ENCODE measurements around the gene ANKFY1. TPM values are rescaled to one million over a fixed set of nuclear protein-coding genes. Genes with fewer than 3 reads are reported as not detected.

Gene ANKFY1
- polyA plus RNA-seq, 1 of the 3 experiments (the other 2 are of a cell fraction) = 29.6 TPM

GRCh38 chr17:4272972-4273368 lies 9.2 kb upstream of the ANKFY1 start:
- H3K9ac ChIP-seq = no peak overlapping the region
- peaks cover 27 to 41% of the 10 kb centered on the region in 2 experiments for H3K36me3 ChIP-seq (replicated peaks in 1 of 2; ENCODE audit: control insufficient read depth in 1 of 2, insufficient read depth in 2 of 2, low read length in 1 of 2)
- no peak overlapping the region for H3K4me2 ChIP-seq
- no peaks in the 10 kb centered on the region for H3K27me3 ChIP-seq (ENCODE audit: insufficient read depth)
- peaks cover 49% of the 10 kb centered on the region; the same call in 1 of the 2 replicates for H3K79me2 ChIP-seq (ENCODE audit: insufficient read depth)
- DNase-seq = no peak
- H3K9me2 ChIP-seq = no peaks in the 10 kb centered on the region
- H3K4me1 ChIP-seq (ENCODE audit: control insufficient read depth in 1 of 2, insufficient read depth in 2 of 2, low read depth in 1 of 2, low read length in 1 of 2) = no peaks in the 10 kb centered on the region
- no peak overlapping the region for H3K27ac ChIP-seq (ENCODE audit: low read depth in 2 of 2, low read length in 1 of 2)
- no peaks in the 10 kb centered on the region for H4K20me1 ChIP-seq (ENCODE audit: insufficient read depth)
- CTCF ChIA-PET = interaction anchor here (0.6 to 1.1 kb wide), 2 partner anchors 31 to 394 kb away, joined by 4 to 5 read pairs; no protein-coding TSS in a partner anchor
- POLR2A ChIA-PET = no interaction called here
- H2AFZ ChIP-seq (ENCODE audit: low read depth) = no peak overlapping the region
- H3K9me3 ChIP-seq = no peaks in the 10 kb centered on the region
- no peak overlapping the region for H3K4me3 ChIP-seq (ENCODE audit: low read depth in 2 of 2, low read length in 1 of 2)
- no peak for TF ChIP-seq REST (IDR thresholded peaks at IDR 0.05; ENCODE audit: low read depth, low read length)
- WGBS (ENCODE audit: low lambda C conversion rate) = over 99% methylated on average over 4 of the region's 4 CpGs
- no peaks in the 10 kb centered on the region for H3F3A ChIP-seq (replicated peaks; ENCODE audit: insufficient read depth)

DNA sequence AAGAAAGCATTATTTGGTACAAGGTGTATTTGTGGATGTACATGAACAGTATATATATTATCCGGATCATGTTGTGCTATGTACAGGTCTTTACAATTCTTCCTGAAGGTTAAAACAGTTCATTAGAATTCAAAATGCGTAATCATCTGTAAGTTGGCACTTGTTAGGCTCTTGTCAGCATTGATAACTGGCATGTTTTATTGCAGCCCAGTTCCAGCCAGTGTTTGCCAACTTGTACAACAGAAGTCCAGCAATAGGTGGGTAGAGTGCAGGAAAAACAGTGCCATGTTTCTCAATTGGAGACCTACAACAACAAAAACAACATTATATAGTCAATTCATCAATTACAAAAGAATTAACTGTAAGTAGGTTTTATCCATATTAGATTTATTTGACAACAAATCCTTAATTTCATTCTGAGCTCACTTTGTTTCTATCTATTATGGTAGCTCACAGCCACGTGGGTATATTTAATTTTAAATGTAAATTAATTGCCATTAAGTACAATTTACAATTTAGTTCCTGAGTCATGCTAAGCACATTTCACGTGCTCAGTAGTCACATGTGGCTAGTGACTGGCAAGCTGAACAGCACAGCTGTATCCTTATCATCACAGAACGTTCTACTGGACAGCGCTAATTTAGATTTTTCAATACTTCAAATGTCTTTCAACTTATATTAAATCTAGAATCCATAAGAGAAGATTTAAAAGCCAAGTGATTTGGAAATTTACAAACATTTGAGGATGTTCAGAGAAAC lies 8.6 kb upstream of the ANKFY1 start:
- Histone ChIP-seq H3K27me3 (ENCODE audit: insufficient read depth) (no peaks in the 10 kb centered on the region), H3K27ac (ENCODE audit: low read depth in 2 of 2, low read length in 1 of 2) (no peak overlapping the region), H3K9me3 (no peaks in the 10 kb centered on the region), H3K4me2 (no peak overlapping the region), H3K9me2 (no peaks in the 10 kb centered on the region), H3K36me3 (replicated peaks in 1 of 2; ENCODE audit: control insufficient read depth in 1 of 2, insufficient read depth in 2 of 2, low read length in 1 of 2) (peaks cover 27 to 43% of the 10 kb centered on the region in 2 experiments), H3K4me3 (ENCODE audit: low read depth in 2 of 2, low read length in 1 of 2) (no peak overlapping the region), H3K79me2 (ENCODE audit: insufficient read depth) (peaks cover 44% of the 10 kb centered on the region; the same call in 1 of the 2 replicates), H3K4me1 (ENCODE audit: control insufficient read depth in 1 of 2, insufficient read depth in 2 of 2, low read depth in 1 of 2, low read length in 1 of 2) (no peaks in the 10 kb centered on the region), H2AFZ (ENCODE audit: low read depth) (no peak overlapping the region), H3F3A (replicated peaks; ENCODE audit: insufficient read depth) (no peaks in the 10 kb centered on the region), H4K20me1 (ENCODE audit: insufficient read depth) (no peaks in the 10 kb centered on the region), H3K9ac (no peak overlapping the region)
- ChIA-PET CTCF (interaction anchor here (0.7 to 1.1 kb wide), 2 partner anchors 21 to 31 kb away, joined by 3 to 4 read pairs; no protein-coding TSS in a partner anchor), POLR2A (no interaction called here)
- 80% methylated on average over 6 of the region's 6 CpGs for WGBS (ENCODE audit: low lambda C conversion rate)
- no peak for DNase-seq
- no peak for TF ChIP-seq TEAD4 (IDR thresholded peaks at IDR 0.05; ENCODE audit: borderline replicate concordance, insufficient read depth)
- TF ChIP-seq EZH2phosphoT487 (IDR thresholded peaks at IDR 0.05; ENCODE audit: borderline replicate concordance, low read depth) = no peak
- no peak for TF ChIP-seq RFX5 (IDR thresholded peaks at IDR 0.05; ENCODE audit: low read length)
- no peak for TF ChIP-seq SIN3A (IDR thresholded peaks at IDR 0.05; ENCODE audit: borderline replicate concordance, low read depth, low read length)
- TF ChIP-seq POLR2AphosphoS5 (IDR thresholded peaks at IDR 0.05; ENCODE audit: low read depth, low read length) = no peak
- no peak for TF ChIP-seq RAD21 (IDR thresholded peaks at IDR 0.05; ENCODE audit: low read length)
- TF ChIP-seq YY1 (IDR thresholded peaks at IDR 0.05; ENCODE audit: low read depth) = no peak
- no peak for TF ChIP-seq RXRA (IDR thresholded peaks at IDR 0.05; ENCODE audit: borderline replicate concordance, low read depth)
- no peak for TF ChIP-seq TCF12 (IDR thresholded peaks at IDR 0.05)
- TF ChIP-seq CHD2 (IDR thresholded peaks at IDR 0.05; ENCODE audit: low read length, partially characterized antibody) = no peak
- no peak for TF ChIP-seq NRF1 (IDR thresholded peaks at IDR 0.05; ENCODE audit: low read depth, low read length)
- TF ChIP-seq, protein P1, sequence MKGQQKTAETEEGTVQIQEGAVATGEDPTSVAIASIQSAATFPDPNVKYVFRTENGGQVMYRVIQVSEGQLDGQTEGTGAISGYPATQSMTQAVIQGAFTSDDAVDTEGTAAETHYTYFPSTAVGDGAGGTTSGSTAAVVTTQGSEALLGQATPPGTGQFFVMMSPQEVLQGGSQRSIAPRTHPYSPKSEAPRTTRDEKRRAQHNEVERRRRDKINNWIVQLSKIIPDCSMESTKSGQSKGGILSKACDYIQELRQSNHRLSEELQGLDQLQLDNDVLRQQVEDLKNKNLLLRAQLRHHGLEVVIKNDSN (IDR thresholded peaks at IDR 0.05; ENCODE audit: borderline replicate concordance, low read depth) = no peak
- no peak for TF ChIP-seq GATA2 (CRISPR knock-in tag; IDR thresholded peaks at IDR 0.05)
- no peak for TF ChIP-seq SMC3 (IDR thresholded peaks at IDR 0.05; ENCODE audit: low read depth, low read length)
- no peak for TF ChIP-seq RCOR1 (IDR thresholded peaks at IDR 0.05; ENCODE audit: low read length)
- TF ChIP-seq, protein P2, sequence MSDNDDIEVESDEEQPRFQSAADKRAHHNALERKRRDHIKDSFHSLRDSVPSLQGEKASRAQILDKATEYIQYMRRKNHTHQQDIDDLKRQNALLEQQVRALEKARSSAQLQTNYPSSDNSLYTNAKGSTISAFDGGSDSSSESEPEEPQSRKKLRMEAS (IDR thresholded peaks at IDR 0.05; ENCODE audit: low read depth) = no peak
- no peak for TF ChIP-seq EP300 (IDR thresholded peaks at IDR 0.05; ENCODE audit: borderline replicate concordance in 1 of 2, low read depth in 1 of 2, low read length in 1 of 2)
- TF ChIP-seq REST (IDR thresholded peaks at IDR 0.05; ENCODE audit: low read depth, low read length) = no peak

All from SK-N-SH (cell line).